Endothelial cell of umbilical vein (primary cell): ENCODE data around the gene CATSPER3. TPM values are rescaled to one million over a fixed set of nuclear protein-coding genes. Genes with fewer than 3 reads are reported as not detected.

Experiments used
- BruUV-seq: library from RNA; stranded (reverse); fragments of 400-500 nt; replicated peaks from 2 replicates; lab custom pipeline; 2021; lab: Mats Ljungman, UMichigan
- CTCF ChIA-PET: fragments of 300-600, 350-600 bp; sonication (Branson Sonifier 250); formaldehyde crosslinking; loops from one replicate; lab custom pipeline; 2021; ENCODE audit warnings: antibody characterized with exemption, inconsistent platforms; lab: Charles Lee
- POLR2A ChIA-PET: fragments of 300-600, 350-600 bp; sonication (Branson Sonifier 250); formaldehyde crosslinking; loops from one replicate; lab custom pipeline; 2021; ENCODE audit warnings: antibody characterized with exemption, inconsistent platforms; lab: Charles Lee
- DNase-seq: peaks from one replicate; pipeline ENCODE4 v3.0.0-alpha.2; 2011; ENCODE audit warnings: low read depth, low spot score
- FAIRE-seq: peaks from 2 replicates; lab custom pipeline; 2011; peaks lifted over from hg19 to GRCh38; lab: Jason Lieb, UNC
- H2AFZ ChIP-seq: 2 replicates; pipeline ENCODE4 v1.6.0; 2012; ENCODE audit warnings: low read depth, low read length, control low read depth, inconsistent platforms
- H3K27ac ChIP-seq: 2 replicates; pipeline ENCODE4 v1.5.1; 2011; ENCODE audit warnings: low read depth, mild to moderate bottlenecking, control low read depth, low read length, moderate library complexity; ENCODE audit not compliant: insufficient read depth
- H3K27me3 ChIP-seq, 2 experiments: 2 replicates each; pipeline versions ENCODE4 v1.6.0 to v1.6.1; 2011; ENCODE audit warnings: low read length in 2 of 2, mixed read lengths in 1 of 2; ENCODE audit not compliant: control insufficient read depth in 2 of 2, insufficient read depth in 2 of 2
- H3K36me3 ChIP-seq, 2 experiments: 2 replicates in 1 of 2; 3 replicates in 1 of 2; pipeline ENCODE4 v1.5.1; 2011; ENCODE audit warnings: low read length in 2 of 2, mild to moderate bottlenecking in 1 of 2, moderate library complexity in 1 of 2; ENCODE audit not compliant: control insufficient read depth in 2 of 2, insufficient read depth in 2 of 2; ENCODE audit errors: extremely low read depth in 1 of 2
- H3K4me1 ChIP-seq: 3 replicates; pipeline ENCODE4 v1.5.1; 2011; ENCODE audit warnings: mild to moderate bottlenecking, low read length; ENCODE audit not compliant: control insufficient read depth, insufficient read depth; ENCODE audit errors: extremely low read depth
- H3K4me2 ChIP-seq: 2 replicates; pipeline ENCODE4 v1.6.1; 2011; ENCODE audit warnings: low read length, control low read depth, mixed read lengths; ENCODE audit not compliant: insufficient read depth
- H3K4me3 ChIP-seq, 3 experiments: fragments of 200-600 bp in 1 of 3; sonication (generic), shearing (Covaris generic) in 1 of 3; replicated peaks in 1 of 3; 2 replicates each; pipeline ENCODE4 v1.5.1; 2011 to 2016; ENCODE audit warnings: control low read depth in 3 of 3, low read length in 3 of 3, mild to moderate bottlenecking in 2 of 3, inconsistent platforms in 1 of 3, low read depth in 1 of 3, moderate library complexity in 1 of 3; ENCODE audit not compliant: insufficient read depth in 1 of 3
- H3K79me2 ChIP-seq: 2 replicates; pipeline ENCODE4 v1.6.0; 2012; ENCODE audit warnings: low read length, inconsistent platforms; ENCODE audit not compliant: control insufficient read depth, insufficient read depth
- H3K9ac ChIP-seq: replicated peaks from 2 replicates; pipeline ENCODE3; 2011; ENCODE audit warnings: low read length, control low read depth; ENCODE audit not compliant: insufficient read depth; ENCODE audit errors: extremely low read depth
- H3K9me1 ChIP-seq: replicated peaks from 3 replicates; pipeline ENCODE4 v1.6.0; 2011; ENCODE audit warnings: mild to moderate bottlenecking, low read length; ENCODE audit not compliant: control insufficient read depth, insufficient read depth; ENCODE audit errors: extremely low read depth
- H3K9me3 ChIP-seq: replicated peaks from 2 replicates; pipeline ENCODE4 v1.5.1; 2012; ENCODE audit warnings: low read length, inconsistent platforms; ENCODE audit not compliant: control insufficient read depth, insufficient read depth
- H4K20me1 ChIP-seq: replicated peaks from 2 replicates; pipeline ENCODE3; 2011; ENCODE audit warnings: mild to moderate bottlenecking, low read length; ENCODE audit not compliant: control insufficient read depth, insufficient read depth; ENCODE audit errors: extremely low read depth
- EZH2 ChIP-seq: IDR thresholded peaks from 2 replicates; pipeline ENCODE4 v1.6.1; 2012; ENCODE audit warnings: borderline replicate concordance, low read depth, mild to moderate bottlenecking, moderate library complexity, low read length, inconsistent platforms; ENCODE audit not compliant: severe bottlenecking
- FOS ChIP-seq: IDR thresholded peaks from 2 replicates; pipeline ENCODE4 v1.6.1; 2011; ENCODE audit warnings: mild to moderate bottlenecking, low read length, moderate library complexity, borderline replicate concordance; ENCODE audit not compliant: insufficient read depth
- GATA2 ChIP-seq: IDR thresholded peaks from 2 replicates; pipeline ENCODE4 v1.7.0; 2011; ENCODE audit warnings: low read depth, mild to moderate bottlenecking, moderate library complexity, mixed read lengths, low read length; ENCODE audit not compliant: insufficient read length, insufficient read depth
- JUN ChIP-seq: IDR thresholded peaks from 2 replicates; pipeline ENCODE4 v1.6.1; 2011; ENCODE audit warnings: borderline replicate concordance, low read depth; ENCODE audit not compliant: insufficient read length, insufficient read depth
- MYC ChIP-seq: IDR thresholded peaks from one replicate; pipeline ENCODE4 v1.6.1; 2011; ENCODE audit warnings: mild to moderate bottlenecking, low read depth, low read length
- POLR2A ChIP-seq: IDR thresholded peaks from 2 replicates; pipeline ENCODE4 v1.6.1; 2012; ENCODE audit warnings: low read depth, mild to moderate bottlenecking, control low read depth, low read length
- POLR2AphosphoS5 ChIP-seq: IDR thresholded peaks from 2 replicates; pipeline ENCODE4 v1.6.1; 2012; ENCODE audit warnings: low read depth, mild to moderate bottlenecking, control low read depth, low read length, moderate library complexity; ENCODE audit not compliant: insufficient read depth
- dilution Hi-C: fragments of 300-500 bp; cut with MboI; formaldehyde crosslinking; loops from one replicate; pipeline ENCODE4 v1.15.0; 2019; ENCODE audit warnings: low sequenced_read_pairs; ENCODE audit not compliant: extremely low pct_ligation_motif_present
- intact Hi-C: fragments of 100-400 bp; cut with micrococcal nuclease; formaldehyde crosslinking; loops from one replicate; pipeline ENCODE4 v1.10.0; 2022
- polyA plus RNA-seq, 4 experiments: library from polyadenylated mRNA; depleted of rRNA in 3 of 4; stranded (reverse) in 3 of 4; unstranded in 1 of 4; fragments of >200 nt; gene quantifications; 2 replicates each; pipeline versions ENCODE4 v1.2.1 to v1.2.3, GENCODE V29; 2011 to 2012; ENCODE audit warnings: missing spikeins in 1 of 4
- total RNA-seq: library from RNA; stranded (reverse); gene quantifications from 2 replicates; pipeline ENCODE4 v1.2.3, GENCODE V29; 2021
- TF ChIP-seq, protein P1 (sequence below), 2 donors: IDR thresholded peaks; 1 replicate in 1 of 2; 2 replicates in 1 of 2; pipeline ENCODE4 v1.5.1; 2011; ENCODE audit warnings: low read length in 2 of 2, mild to moderate bottlenecking in 2 of 2, moderate library complexity in 2 of 2, control low read depth in 1 of 2, inconsistent platforms in 1 of 2, low read depth in 1 of 2; ENCODE audit not compliant: insufficient read depth in 1 of 2; ENCODE audit errors: extremely low read depth in 1 of 2
- TF ChIP-seq, protein P2 (sequence below): IDR thresholded peaks from 2 replicates; pipeline ENCODE4 v1.6.1; 2011; ENCODE audit not compliant: insufficient read depth, insufficient read length

CATSPER3 gene
- total and polyA plus RNA-seq, 2 donors (not counting 3 experiments of a cell fraction or from before 2014, with no cell fraction given) = 0.43 to 0.71 TPM

DNA sequence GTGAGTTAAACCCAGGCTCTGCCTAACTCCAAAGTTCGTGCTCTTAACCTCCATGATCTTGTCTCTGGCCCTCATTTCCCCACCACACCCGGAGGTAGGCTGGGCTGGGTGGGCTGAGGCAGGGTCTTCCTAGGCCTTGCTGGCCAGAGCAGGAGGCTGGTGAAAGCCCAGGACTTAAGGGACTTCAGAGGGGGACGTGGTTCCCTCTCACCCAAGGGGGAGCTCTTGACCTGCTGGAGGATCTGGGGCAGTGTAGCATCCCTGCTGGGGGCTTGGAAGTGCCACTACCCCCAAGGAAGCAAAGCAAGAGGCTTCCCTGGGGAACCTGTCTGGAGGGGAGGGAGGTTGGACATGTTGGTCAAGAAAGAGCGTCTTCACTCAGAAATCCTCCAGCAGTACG lies 51.6 kb downstream of the CATSPER3 start:
- no peaks in the 10 kb centered on the region for H3K79me2 ChIP-seq
- no peaks in the 10 kb centered on the region for H3K9me3 ChIP-seq
- FAIRE-seq = no peak
- H4K20me1 ChIP-seq = no peaks in the 10 kb centered on the region
- no peak overlapping the region for H2AFZ ChIP-seq
- POLR2A ChIA-PET = no interaction called here
- H3K27ac ChIP-seq = no peak overlapping the region
- intact Hi-C loops (no loop called here), dilution Hi-C loops (no loop called here)
- no peak for TF ChIP-seq JUN
- TF ChIP-seq POLR2A = no peak
- TF ChIP-seq, protein P1, sequence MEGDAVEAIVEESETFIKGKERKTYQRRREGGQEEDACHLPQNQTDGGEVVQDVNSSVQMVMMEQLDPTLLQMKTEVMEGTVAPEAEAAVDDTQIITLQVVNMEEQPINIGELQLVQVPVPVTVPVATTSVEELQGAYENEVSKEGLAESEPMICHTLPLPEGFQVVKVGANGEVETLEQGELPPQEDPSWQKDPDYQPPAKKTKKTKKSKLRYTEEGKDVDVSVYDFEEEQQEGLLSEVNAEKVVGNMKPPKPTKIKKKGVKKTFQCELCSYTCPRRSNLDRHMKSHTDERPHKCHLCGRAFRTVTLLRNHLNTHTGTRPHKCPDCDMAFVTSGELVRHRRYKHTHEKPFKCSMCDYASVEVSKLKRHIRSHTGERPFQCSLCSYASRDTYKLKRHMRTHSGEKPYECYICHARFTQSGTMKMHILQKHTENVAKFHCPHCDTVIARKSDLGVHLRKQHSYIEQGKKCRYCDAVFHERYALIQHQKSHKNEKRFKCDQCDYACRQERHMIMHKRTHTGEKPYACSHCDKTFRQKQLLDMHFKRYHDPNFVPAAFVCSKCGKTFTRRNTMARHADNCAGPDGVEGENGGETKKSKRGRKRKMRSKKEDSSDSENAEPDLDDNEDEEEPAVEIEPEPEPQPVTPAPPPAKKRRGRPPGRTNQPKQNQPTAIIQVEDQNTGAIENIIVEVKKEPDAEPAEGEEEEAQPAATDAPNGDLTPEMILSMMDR (IDR thresholded peaks at IDR 0.05; ENCODE audit: extremely low read depth in 1 of 2, insufficient read depth in 1 of 2, low read depth in 1 of 2, low read length in 2 of 2) = no peak
- TF ChIP-seq POLR2AphosphoS5 = no peak
- no peak for TF ChIP-seq EZH2
- TF ChIP-seq, protein P2, sequence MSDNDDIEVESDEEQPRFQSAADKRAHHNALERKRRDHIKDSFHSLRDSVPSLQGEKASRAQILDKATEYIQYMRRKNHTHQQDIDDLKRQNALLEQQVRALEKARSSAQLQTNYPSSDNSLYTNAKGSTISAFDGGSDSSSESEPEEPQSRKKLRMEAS = no peak
- no peak for TF ChIP-seq FOS
- no peak for TF ChIP-seq MYC
- TF ChIP-seq GATA2 = no peak
- no peaks in the 10 kb centered on the region for H3K9me1 ChIP-seq
- CTCF ChIA-PET = interaction anchor here (1.3 kb wide), 1 partner anchor 542 kb away, joined by 3 read pairs; no protein-coding TSS in a partner anchor
- H3K36me3 ChIP-seq = no peaks in the 10 kb centered on the region
- H3K4me3 ChIP-seq = no peak overlapping the region
- peaks cover 4 to 9% of the 10 kb centered on the region in 2 experiments for H3K27me3 ChIP-seq
- H3K9ac ChIP-seq = no peak overlapping the region
- H3K4me1 ChIP-seq = no peaks in the 10 kb centered on the region
- no TSS peak for BruUV-seq
- no peak overlapping the region for H3K4me2 ChIP-seq
- DNase-seq = no peak
